K562 (cell line): Measurements from ENCODE around the gene GDF2. TPM values are rescaled to one million over a fixed set of nuclear protein-coding genes. Genes with fewer than 3 reads are reported as not detected.

Experiments
- ATAC-seq: fragments of 200-7000 bp; cut with Tn5 transposase; 3 replicates; pipeline ENCODE4 v1.9.1; 2020; ENCODE audit warnings: moderate library complexity
- BruUV-seq: library from RNA; stranded (reverse); fragments of 400-500 nt; replicated peaks from 2 replicates; lab custom pipeline; 2021; lab: Mats Ljungman, UMichigan
- CTCF ChIA-PET: fragments of 300-600 bp; formaldehyde crosslinking; extraction: SDS; loops from one replicate; lab custom pipeline; 2021; ENCODE audit warnings: low intra/inter-chr PET ratio; lab: Yijun Ruan, JAX
- POLR2A ChIA-PET: fragments of 300-600, 350-650 bp; sonication (Branson Sonifier 250); formaldehyde crosslinking; extraction: SDS; loops from one replicate; lab custom pipeline; 2021; ENCODE audit warnings: antibody characterized with exemption, inconsistent platforms; lab: Yijun Ruan, JAX
- DNase-seq, 4 experiments: peaks; one replicate each; pipeline versions ENCODE4 v3.0.0 to v3.0.0-alpha.2; 2011 to 2018; ENCODE audit warnings: low spot score in 3 of 4, mixed read lengths in 3 of 4; ENCODE audit errors: extremely low read depth in 1 of 4
- FAIRE-seq: peaks from 2 replicates; lab custom pipeline; 2011; peaks lifted over from hg19 to GRCh38; lab: Jason Lieb, UNC
- H2AFZ ChIP-seq: 2 replicates; pipeline ENCODE4 v1.6.0; 2011; ENCODE audit warnings: low read depth, low read length, control low read depth, inconsistent platforms
- H3K27ac ChIP-seq: fragments of 200-600 bp; 3 replicates; pipeline ENCODE4 v1.8.0; 2011; ENCODE audit warnings: low read depth, mild to moderate bottlenecking, control low read depth, inconsistent platforms, low read length, moderate library complexity, mixed read lengths; ENCODE audit errors: extremely low read depth
- H3K27me3 ChIP-seq, 2 experiments: fragments of 300-600 bp in 1 of 2; 2 replicates in 1 of 2; 3 replicates in 1 of 2; pipeline versions ENCODE4 v1.6.0 to v1.8.0; 2011; ENCODE audit warnings: inconsistent platforms in 2 of 2, low read length in 2 of 2, mild to moderate bottlenecking in 1 of 2, mixed read lengths in 1 of 2, moderate library complexity in 1 of 2; ENCODE audit not compliant: control insufficient read depth in 2 of 2, insufficient read depth in 2 of 2
- H3K36me3 ChIP-seq: fragments of 300-600 bp; 3 replicates; pipeline ENCODE4 v1.8.0; 2011; ENCODE audit warnings: mild to moderate bottlenecking, low read length, inconsistent platforms; ENCODE audit not compliant: control insufficient read depth, insufficient read depth
- H3K4me1 ChIP-seq, 2 experiments: fragments of 200-600 bp in 1 of 2; replicated peaks in 1 of 2; 2 replicates in 1 of 2; 3 replicates in 1 of 2; pipeline versions ENCODE4 v1.5.1 to v1.8.0; 2011; ENCODE audit warnings: inconsistent platforms in 2 of 2, low read length in 2 of 2, mild to moderate bottlenecking in 1 of 2, mixed read lengths in 1 of 2, moderate library complexity in 1 of 2; ENCODE audit not compliant: control insufficient read depth in 2 of 2, insufficient read depth in 2 of 2
- H3K4me2 ChIP-seq: 2 replicates; pipeline ENCODE4 v1.6.1; 2011; ENCODE audit warnings: low read length, control low read depth, inconsistent platforms, mixed read lengths; ENCODE audit not compliant: insufficient read depth
- H3K4me3 ChIP-seq: fragments of 200-600 bp; sonication (generic), shearing (Covaris generic); 2 replicates; pipeline ENCODE4 v1.5.1; 2016; ENCODE audit warnings: control low read depth, inconsistent platforms
- H3K79me2 ChIP-seq: fragments of 200-600 bp; 3 replicates; pipeline ENCODE4 v1.8.0; 2011; ENCODE audit warnings: low read length, inconsistent platforms; ENCODE audit not compliant: control insufficient read depth, insufficient read depth
- H3K9ac ChIP-seq, 2 experiments: 2 replicates each; pipeline versions ENCODE4 v1.6.0 to v1.6.1; 2011; ENCODE audit warnings: low read depth in 2 of 2, low read length in 2 of 2, control low read depth in 1 of 2, inconsistent platforms in 1 of 2, mild to moderate bottlenecking in 1 of 2, mixed read lengths in 1 of 2; ENCODE audit not compliant: insufficient read depth in 1 of 2
- H3K9me1 ChIP-seq: one replicate; pipeline ENCODE4 v1.6.0; 2011; ENCODE audit warnings: inconsistent platforms, mild to moderate bottlenecking, low read length, moderate library complexity; ENCODE audit not compliant: control insufficient read depth, insufficient read depth
- H3K9me3 ChIP-seq: replicated peaks from 2 replicates; pipeline ENCODE4 v1.5.1; 2011; ENCODE audit warnings: low read depth, low read length, inconsistent platforms; ENCODE audit not compliant: control insufficient read depth, insufficient read depth
- H4K20me1 ChIP-seq: replicated peaks from 2 replicates; pipeline ENCODE4 v1.6.1; 2011; ENCODE audit warnings: low read length, inconsistent platforms, mixed read lengths; ENCODE audit not compliant: control insufficient read depth, insufficient read depth
- BRD9 ChIP-seq: fragments of 450-650 bp; IDR thresholded peaks from 2 replicates; pipeline ENCODE4 v1.6.1; 2018; ENCODE audit warnings: low read depth; ENCODE audit not compliant: partially characterized antibody
- CHD4 ChIP-seq: fragments of 200-600 bp; sonication (generic); IDR thresholded peaks from 3 replicates; pipeline ENCODE4 v1.6.1; 2012; ENCODE audit warnings: low read depth, mild to moderate bottlenecking, mixed read lengths, low read length, inconsistent platforms; ENCODE audit not compliant: insufficient read depth, insufficient replicate concordance, poor library complexity, severe bottlenecking
- GTF2F1 ChIP-seq: IDR thresholded peaks from 2 replicates; pipeline ENCODE4 v1.6.1; 2011; ENCODE audit warnings: low read depth, low read length, improper control_type of control experiment
- HBP1 ChIP-seq: fragments of 450-650 bp; formaldehyde crosslinking; IDR thresholded peaks from 2 replicates; pipeline ENCODE4 v1.4.0; 2022; ENCODE audit warnings: missing genetic modification characterization
- HDAC2 ChIP-seq: fragments of 450-650 bp; IDR thresholded peaks from 2 replicates; pipeline ENCODE4 v1.6.1; 2016; ENCODE audit warnings: mild to moderate bottlenecking
- JUNB ChIP-seq: fragments of 450-650 bp; formaldehyde crosslinking; conservative IDR thresholded peaks from 2 replicates; pipeline ENCODE4 v1.4.0; 2020; ENCODE audit warnings: mild to moderate bottlenecking
- KHSRP ChIP-seq: fragments of 450-650 bp; IDR thresholded peaks from 2 replicates; pipeline ENCODE4 v1.6.1; 2017
- MBD1 ChIP-seq: fragments of 250-450 bp; sonication (Bioruptor Pico); IDR thresholded peaks from 2 replicates; pipeline ENCODE4 v1.8.0; 2022; ENCODE audit warnings: inconsistent platforms
- MCM2 ChIP-seq: fragments of 450-650 bp; IDR thresholded peaks from 2 replicates; pipeline ENCODE4 v1.6.1; 2017; ENCODE audit warnings: low read depth, mild to moderate bottlenecking
- OTX1 ChIP-seq: fragments of 450-650 bp; formaldehyde crosslinking; IDR thresholded peaks from 2 replicates; pipeline ENCODE4 v1.4.0; 2022; ENCODE audit warnings: mild to moderate bottlenecking
- POLR2A ChIP-seq: fragments of 450-650 bp; conservative IDR thresholded peaks from 2 replicates; pipeline ENCODE4 v1.6.1; 2016
- RBM17 ChIP-seq: fragments of 200-400 bp; formaldehyde crosslinking; IDR thresholded peaks from 2 replicates; pipeline ENCODE4 v1.6.1; 2017; ENCODE audit warnings: low read depth, mild to moderate bottlenecking, low read length, borderline replicate concordance
- ZFP91 ChIP-seq: sonication (generic); formaldehyde crosslinking; IDR thresholded peaks from 2 replicates; pipeline ENCODE4 v1.8.0; 2022; ENCODE audit warnings: mild to moderate bottlenecking, missing genetic modification reagents
- ZNF740 ChIP-seq, 3 experiments: fragments of 200-800 bp in 1 of 3; sonication (Bioruptor generic) in 1 of 3; sonication (generic) in 1 of 3; formaldehyde crosslinking in 1 of 3; IDR thresholded peaks; 2 replicates each; pipeline versions ENCODE4 v1.6.1 to v1.8.0; 2016 to 2022; ENCODE audit warnings: mild to moderate bottlenecking in 2 of 3, missing compliant biosample characterization in 2 of 3, missing genetic modification characterization in 2 of 3, missing genetic modification reagents in 1 of 3
- WGBS: fragments of 100-300 bp; shearing (Covaris generic); methylation state at CpG from one replicate; pipeline ENCODE4 v1.1.6; 2016; ENCODE audit warnings: low coverage, mixed read lengths; ENCODE audit not compliant: insufficient coverage; ENCODE audit errors: missing lambda C conversion rate; 5-methylcytosine and 5-hydroxymethylcytosine counted together
- in situ Hi-C: fragments of 300-500 bp; cut with MboI; formaldehyde crosslinking; loops from 4 replicates; pipeline ENCODE4 v1.15.0; 2018; ENCODE audit warnings: inconsistent platforms, mixed read lengths
- intact Hi-C: fragments of 100-400 bp; cut with micrococcal nuclease; formaldehyde crosslinking; loops from 2 replicates; pipeline ENCODE4 v1.14.2; 2022
- polyA plus RNA-seq, 8 experiments: library from polyadenylated mRNA; depleted of rRNA in 4 of 8; stranded (reverse) in 5 of 8; unstranded in 3 of 8; fragments of >200 nt; fragmentation: Nextera tagmentation in 2 of 8; fragmentation: Illumina TruSeq in 1 of 8; extraction: Ambion mirVana in 2 of 8; extraction: Trizol in 1 of 8; gene quantifications; 2 replicates each; pipeline versions ENCODE4 v1.2.1 to v1.2.3, GENCODE V29; 2011 to 2014; ENCODE audit warnings: inconsistent platforms in 1 of 8, missing spikeins in 1 of 8
- total RNA-seq, 7 experiments: library from RNA; depleted of rRNA in 6 of 7; stranded (reverse); fragments of >200 nt in 6 of 7; fragmentation: Illumina TruSeq in 2 of 7; extraction: Trizol in 2 of 7; gene quantifications; 2 replicates each; pipeline versions ENCODE4 v1.2.1 to v1.2.3, GENCODE V29; 2011 to 2021; ENCODE audit warnings: low replicate concordance in 1 of 7

GDF2 gene
- total and polyA plus RNA-seq, 9 of the 15 experiments (the other 6 are each of a cell fraction or from before 2014, with no cell fraction given): 0.08 to 0.58 (median 0.27) TPM; not detected in 2

- no peak for TF ChIP-seq ZNF740 (CRISPR knock-in tag; IDR thresholded peaks at IDR 0.05)
- TF ChIP-seq ZNF740 (tag; IDR thresholded peaks at IDR 0.05): no peak
- TF ChIP-seq RBM17: no peak
Observed at GRCh38 chr10:47297866-47298540, 24.3 kb upstream of the GDF2 start (continued).

- no peaks in the 10 kb centered on the region for H3K36me3 ChIP-seq
- H3K4me1 ChIP-seq: peaks cover 0 to 7% of the 10 kb centered on the region in 2 experiments; a peak in 1 of 5 replicates
- CTCF ChIA-PET: no interaction called here
- no peak overlapping the region for H2AFZ ChIP-seq
- in situ Hi-C loops (no loop called here), intact Hi-C loops (no loop called here)
- H3K9me3 ChIP-seq: no peaks in the 10 kb centered on the region
- H3K27me3 ChIP-seq: peaks cover 42 to 75% of the 10 kb centered on the region in 2 experiments
- FAIRE-seq: no peak
- no peak overlapping the region for H3K27ac ChIP-seq
- POLR2A ChIA-PET: interaction anchor here (0.7 kb wide), 1 partner anchor 13 kb away, joined by 3 read pairs; no protein-coding TSS in a partner anchor
- no peaks in the 10 kb centered on the region for H3K79me2 ChIP-seq
- no peak for DNase-seq
- no peak overlapping the region for H3K9ac ChIP-seq
- no peak overlapping the region for H3K4me3 ChIP-seq
- ATAC-seq: no peak
- WGBS: 0% methylated on average over 1 of the region's 1 CpG
- H3K4me2 ChIP-seq: no peak overlapping the region
- no peaks in the 10 kb centered on the region for H3K9me1 ChIP-seq
- 0 out of 2 replicates have a peak, but pooled peaks cover 7% of the 10 kb centered on the region for H4K20me1 ChIP-seq
- no TSS peak for BruUV-seq
- TF ChIP-seq GTF2F1: no peak
- TF ChIP-seq OTX1 (CRISPR knock-in tag): no peak
- TF ChIP-seq MBD1: no peak
- no peak for TF ChIP-seq HDAC2
- TF ChIP-seq POLR2A: no peak
- no peak for TF ChIP-seq KHSRP
- TF ChIP-seq JUNB (CRISPR knock-in tag): no peak
- TF ChIP-seq CHD4: no peak
- TF ChIP-seq HBP1 (CRISPR knock-in tag): no peak
- no peak for TF ChIP-seq BRD9
- no peak for TF ChIP-seq MCM2
- no peak for TF ChIP-seq ZFP91 (CRISPR knock-in tag)
Observed at GRCh38 chr10:47298715-47299114, 23.5 kb upstream of the GDF2 start.
